Activated naive CD4-positive, alpha-beta T cell treated with anti-CD3 and anti-CD28 coated beads for 36 hours (primary cell): ENCODE results near the gene PRUNE2. TPM values are rescaled to one million over a fixed set of nuclear protein-coding genes. Genes with fewer than 3 reads are reported as not detected.

Source experiments
- CTCF ChIA-PET: fragments of 350-600 bp; sonication (Branson Sonifier 250); formaldehyde crosslinking; loops from one replicate; lab custom pipeline; 2021; ENCODE audit warnings: antibody characterized with exemption; lab: Charles Lee
- DNase-seq: peaks from one replicate; pipeline ENCODE4 v3.0.0-alpha.2; 2020
- H3K27ac Mint-ChIP-seq: one replicate; pipeline ENCODE4 v1.8.0; 2021; ENCODE audit warnings: mild to moderate bottlenecking, mixed read lengths
- H3K27me3 Mint-ChIP-seq: one replicate; pipeline ENCODE4 v1.8.0; 2021; ENCODE audit warnings: low read depth, mixed read lengths
- H3K36me3 Mint-ChIP-seq: one replicate; pipeline ENCODE4 v1.8.0; 2021; ENCODE audit warnings: low read depth, mixed read lengths
- H3K4me1 Mint-ChIP-seq: one replicate; pipeline ENCODE4 v1.8.0; 2021; ENCODE audit warnings: low read depth, mixed read lengths
- H3K4me3 Mint-ChIP-seq: one replicate; pipeline ENCODE4 v1.8.0; 2021; ENCODE audit warnings: mild to moderate bottlenecking, moderate library complexity, mixed read lengths
- H3K9me3 Mint-ChIP-seq: one replicate; pipeline ENCODE4 v1.8.0; 2021; ENCODE audit warnings: mixed read lengths
- intact Hi-C: fragments of 100-400 bp; cut with micrococcal nuclease; formaldehyde crosslinking; loops from one replicate; pipeline ENCODE4 v1.15.1; 2023
- total RNA-seq, 2 experiments: library from RNA; stranded (reverse); gene quantifications; one replicate each; pipeline ENCODE4 v1.2.3, GENCODE V29; 2021

The PRUNE2 gene
- total RNA-seq, 2 experiments from 2014 or later = 0.38 TPM; not detected in 1

DNA sequence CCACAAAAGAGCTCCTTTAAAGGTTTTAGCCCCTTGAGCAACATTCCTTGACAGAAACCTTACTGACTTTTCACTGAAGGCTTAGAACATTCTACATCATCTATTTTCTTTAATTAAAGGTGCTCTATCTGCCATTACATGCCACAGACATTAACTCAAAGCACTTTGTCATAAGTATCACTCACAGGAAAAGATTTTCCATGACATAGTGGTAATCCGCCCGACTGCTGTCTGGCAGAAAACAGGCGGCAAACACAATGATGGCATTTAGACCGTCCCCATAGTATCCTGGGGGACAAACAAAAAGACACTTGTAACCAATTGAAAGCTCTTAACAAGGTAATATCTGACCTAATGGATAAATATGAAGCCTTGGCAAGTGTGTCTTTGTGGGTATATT, 267.9 kb downstream of the PRUNE2 start:
- Mint-ChIP-seq H3K27ac (no peak overlapping the region), H3K4me1 (peaks cover 11% of the 10 kb centered on the region), H3K36me3 (no peaks in the 10 kb centered on the region)

DNA sequence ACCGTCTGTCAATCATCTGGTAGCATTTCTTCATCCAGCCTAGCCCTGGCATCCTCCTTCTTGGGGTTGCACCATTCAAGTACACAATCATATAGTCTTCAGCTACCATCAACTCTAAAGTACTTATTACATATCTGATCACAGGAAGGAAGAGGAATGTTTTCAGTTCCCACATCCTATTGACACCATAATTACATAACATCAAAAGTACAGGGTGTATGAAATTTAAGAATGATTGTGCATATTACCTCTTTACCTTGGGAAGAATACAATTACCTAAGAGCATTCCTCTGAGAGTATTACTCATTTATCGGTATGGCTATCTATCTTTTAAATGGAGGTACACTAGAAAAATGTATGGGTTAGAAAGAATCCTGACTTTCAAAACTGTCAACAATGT, 268.5 kb downstream of the PRUNE2 start:
- Mint-ChIP-seq H3K27me3 (no peaks in the 10 kb centered on the region), H3K36me3 (no peaks in the 10 kb centered on the region), H3K27ac (no peak overlapping the region), H3K9me3 (no peaks in the 10 kb centered on the region), H3K4me1 (peaks cover 11% of the 10 kb centered on the region), H3K4me3 (no peak overlapping the region)
- intact Hi-C loops = no loop called here
- DNase-seq = no peak
- CTCF ChIA-PET = no interaction called here

More for the DNA sequence above, 267.9 kb downstream of the PRUNE2 start:
- no peaks in the 10 kb centered on the region for H3K27me3 Mint-ChIP-seq
- intact Hi-C loops = no loop called here
- CTCF ChIA-PET = no interaction called here
- H3K4me3 Mint-ChIP-seq = no peak overlapping the region
- DNase-seq = no peak
- no peaks in the 10 kb centered on the region for H3K9me3 Mint-ChIP-seq

DNA sequence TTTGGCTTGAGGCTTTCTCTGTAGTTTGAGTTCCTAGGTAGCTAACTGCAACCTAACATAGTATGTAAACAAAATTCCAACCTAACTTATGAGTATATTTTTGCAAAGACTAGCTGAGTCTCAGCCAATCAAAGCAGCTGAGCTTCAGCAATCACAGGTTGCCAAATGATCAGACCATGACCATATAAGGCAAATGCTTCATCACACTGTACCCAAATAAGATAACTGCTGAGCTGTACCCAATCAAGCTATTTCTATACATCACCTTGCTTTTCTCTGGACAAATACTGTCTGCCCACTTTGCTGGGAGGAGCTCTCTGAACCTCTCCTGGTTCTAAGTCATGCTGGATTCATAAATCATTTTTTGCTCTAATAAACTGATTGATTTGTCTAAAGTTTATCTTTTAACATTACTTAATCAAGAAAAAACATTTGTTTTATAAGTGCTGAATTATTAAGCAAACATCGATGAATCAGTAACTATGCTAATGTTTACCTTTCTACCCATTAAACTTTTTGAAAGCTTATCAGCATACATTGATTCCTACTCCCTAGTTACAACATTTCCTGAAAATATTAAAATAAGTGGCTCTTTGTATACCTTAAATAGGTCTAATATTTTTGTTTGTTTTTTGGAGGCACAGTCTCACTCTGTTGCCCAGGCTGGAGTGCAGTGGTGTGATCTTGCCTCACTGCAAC, 271.4 kb downstream of the PRUNE2 start:
- Mint-ChIP-seq H3K9me3 (no peaks in the 10 kb centered on the region), H3K27me3 (no peaks in the 10 kb centered on the region), H3K27ac (no peak overlapping the region), H3K36me3 (no peaks in the 10 kb centered on the region), H3K4me1 (peaks cover 11% of the 10 kb centered on the region), H3K4me3 (no peak overlapping the region)
- intact Hi-C loops = no loop called here
- CTCF ChIA-PET = interaction anchor here (1.2 kb wide), 1 partner anchor 32 kb away, joined by 3 read pairs; no protein-coding TSS in a partner anchor
- DNase-seq = no peak

DNA sequence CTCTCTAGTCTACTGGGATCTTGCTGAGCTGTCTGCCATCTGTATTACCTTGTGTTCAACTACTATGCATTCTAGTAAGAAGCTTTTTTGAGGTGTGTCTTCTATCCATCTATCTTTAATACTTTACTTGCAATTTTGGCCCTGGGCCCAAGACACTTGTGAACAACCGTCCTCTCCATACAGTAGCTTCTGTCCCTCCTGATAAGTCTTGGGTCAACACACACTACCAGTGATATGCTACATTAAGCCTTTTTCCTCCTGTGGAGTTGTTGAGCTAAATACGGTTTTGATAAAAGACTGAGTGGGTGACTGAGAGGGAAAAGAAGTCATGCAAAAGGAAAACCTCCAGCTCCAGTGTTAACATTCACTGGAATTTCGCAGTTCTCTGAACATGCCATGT, 275.0 kb downstream of the PRUNE2 start:
- no peak for DNase-seq
- no peaks in the 10 kb centered on the region for H3K4me1 Mint-ChIP-seq
- intact Hi-C loops = no loop called here
- peaks cover 4% of the 10 kb centered on the region for H3K27me3 Mint-ChIP-seq
- CTCF ChIA-PET = interaction anchor here (1.2 kb wide), 1 partner anchor 184 kb away, joined by 3 read pairs; no protein-coding TSS in a partner anchor
- no peaks in the 10 kb centered on the region for H3K9me3 Mint-ChIP-seq
- H3K4me3 Mint-ChIP-seq = no peak overlapping the region
- no peaks in the 10 kb centered on the region for H3K36me3 Mint-ChIP-seq
- no peak overlapping the region for H3K27ac Mint-ChIP-seq

DNA sequence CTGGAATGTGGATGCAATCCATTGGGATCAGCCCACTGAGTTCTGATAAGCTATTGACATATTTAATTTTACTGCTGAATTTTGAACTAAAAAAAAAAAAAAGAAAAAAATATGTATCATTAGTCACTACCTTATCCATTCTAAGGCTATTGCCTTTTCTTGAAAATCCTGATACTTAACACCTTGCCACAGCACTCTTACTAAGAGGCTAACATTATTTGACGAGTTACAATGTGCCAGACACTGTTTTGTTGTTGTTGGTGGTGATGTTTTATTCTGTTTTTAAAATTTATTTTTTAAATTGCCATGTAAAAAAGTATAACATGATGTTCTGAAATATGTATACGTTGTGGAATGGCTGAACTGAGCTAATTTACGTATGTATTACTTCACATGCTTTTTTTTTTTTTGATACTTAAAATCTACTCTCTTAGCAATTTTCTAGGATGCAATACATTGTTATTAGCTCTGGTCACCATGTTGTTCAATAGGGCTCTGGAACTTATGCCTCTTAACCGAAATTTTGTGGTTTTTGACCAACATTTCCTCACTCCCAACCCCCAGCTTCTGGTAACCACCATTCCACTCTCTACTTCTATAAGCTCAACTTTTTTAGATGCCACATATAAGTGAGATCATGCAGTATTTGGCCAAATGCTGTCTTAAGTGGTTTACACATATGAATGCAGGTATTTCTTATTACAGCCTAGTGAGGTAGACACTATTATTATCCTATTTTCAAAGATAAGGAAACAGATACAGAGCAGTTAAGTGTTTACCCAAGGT, 276.5 kb downstream of the PRUNE2 start:
- no peak overlapping the region for H3K4me3 Mint-ChIP-seq
- no peak for DNase-seq
- intact Hi-C loops = no loop called here
- CTCF ChIA-PET = interaction anchor here (0.6 kb wide), 2 partner anchors 20 to 31 kb away, joined by 3 to 4 read pairs; no protein-coding TSS in a partner anchor
- no peak overlapping the region for H3K27ac Mint-ChIP-seq
- no peaks in the 10 kb centered on the region for H3K9me3 Mint-ChIP-seq
- no peaks in the 10 kb centered on the region for H3K4me1 Mint-ChIP-seq
- peaks cover 4% of the 10 kb centered on the region for H3K27me3 Mint-ChIP-seq
- H3K36me3 Mint-ChIP-seq = no peaks in the 10 kb centered on the region

DNA sequence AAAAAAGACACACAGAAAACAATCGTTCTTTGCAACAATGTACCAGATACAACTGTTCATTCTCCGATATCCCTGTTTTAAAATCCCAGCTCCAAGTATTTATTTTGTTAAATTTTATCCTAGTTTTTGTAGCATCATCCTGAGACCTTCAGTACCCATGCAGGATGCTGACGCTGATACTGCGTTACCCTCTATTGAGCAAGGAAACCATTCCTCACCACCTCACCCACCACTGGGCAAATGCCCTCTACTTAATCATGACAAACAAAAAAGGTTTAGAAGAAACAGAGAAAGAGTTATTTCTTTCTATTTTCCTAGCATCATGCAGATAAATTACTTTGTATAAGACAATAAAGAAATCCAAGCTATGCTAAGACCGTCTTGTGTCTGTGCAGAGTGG, 277.8 kb downstream of the PRUNE2 start:
- DNase-seq = no peak

DNA sequence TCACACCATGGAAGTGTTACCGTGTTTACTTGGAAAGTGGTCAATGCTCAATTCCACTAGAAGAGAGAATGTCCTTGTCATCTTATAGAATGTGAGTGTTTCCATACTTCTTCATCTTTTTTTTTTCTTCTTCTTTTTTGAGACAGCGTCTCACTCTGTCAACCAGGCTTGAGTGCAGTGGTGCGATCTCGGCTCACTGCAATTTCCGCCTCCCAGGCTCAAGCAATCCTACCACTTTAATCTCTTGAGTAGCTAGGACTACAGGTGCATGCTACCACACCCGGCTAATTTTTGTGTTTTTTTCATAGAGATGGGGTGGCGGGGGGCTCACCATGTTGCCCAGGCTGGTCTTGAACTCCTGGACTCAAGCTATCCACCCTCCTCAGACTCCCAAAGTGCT, 278.9 kb downstream of the PRUNE2 start:
- no peaks in the 10 kb centered on the region for H3K9me3 Mint-ChIP-seq
- H3K27ac Mint-ChIP-seq = no peak overlapping the region
- CTCF ChIA-PET = no interaction called here
- H3K27me3 Mint-ChIP-seq = peaks cover 6% of the 10 kb centered on the region
- DNase-seq = no peak
- no peaks in the 10 kb centered on the region for H3K36me3 Mint-ChIP-seq
- no peak overlapping the region for H3K4me3 Mint-ChIP-seq
- H3K4me1 Mint-ChIP-seq = no peaks in the 10 kb centered on the region
- intact Hi-C loops = no loop called here

More for the DNA sequence above, 277.8 kb downstream of the PRUNE2 start:
- H3K27me3 Mint-ChIP-seq = peaks cover 4% of the 10 kb centered on the region
- no peaks in the 10 kb centered on the region for H3K36me3 Mint-ChIP-seq
- no peaks in the 10 kb centered on the region for H3K9me3 Mint-ChIP-seq
- intact Hi-C loops = no loop called here
- CTCF ChIA-PET = interaction anchor here (0.6 to 1.1 kb wide), 4 partner anchors 10 to 567 kb away, joined by 3 to 4 read pairs (median 4); no protein-coding TSS in a partner anchor
- H3K4me1 Mint-ChIP-seq = no peaks in the 10 kb centered on the region
- no peak overlapping the region for H3K4me3 Mint-ChIP-seq
- no peak overlapping the region for H3K27ac Mint-ChIP-seq

DNA sequence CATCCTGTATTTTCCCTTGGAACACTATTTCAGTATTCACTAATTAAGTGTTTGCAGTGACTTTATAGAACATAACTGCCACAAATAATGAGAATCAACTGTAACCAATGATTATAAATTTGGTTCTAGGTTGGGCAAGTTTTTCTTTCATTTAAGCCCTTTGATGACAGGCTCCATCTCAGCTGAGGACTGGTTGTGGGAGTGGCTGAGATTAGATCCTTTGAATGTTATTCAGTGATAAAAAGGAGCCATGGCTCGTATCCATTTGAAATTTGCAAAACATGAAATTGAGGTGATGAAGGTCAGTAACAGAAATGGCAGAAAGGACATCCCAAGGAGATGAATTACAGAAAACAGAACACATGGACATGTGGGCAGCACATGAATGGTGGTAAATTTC, 279.8 kb downstream of the PRUNE2 start:
- H3K27ac Mint-ChIP-seq = no peak overlapping the region
- no peaks in the 10 kb centered on the region for H3K4me1 Mint-ChIP-seq
- CTCF ChIA-PET = no interaction called here
- no peak for DNase-seq
- peaks cover 6% of the 10 kb centered on the region for H3K27me3 Mint-ChIP-seq
- no peaks in the 10 kb centered on the region for H3K36me3 Mint-ChIP-seq
- H3K9me3 Mint-ChIP-seq = no peaks in the 10 kb centered on the region
- intact Hi-C loops = no loop called here
- H3K4me3 Mint-ChIP-seq = no peak overlapping the region

DNA sequence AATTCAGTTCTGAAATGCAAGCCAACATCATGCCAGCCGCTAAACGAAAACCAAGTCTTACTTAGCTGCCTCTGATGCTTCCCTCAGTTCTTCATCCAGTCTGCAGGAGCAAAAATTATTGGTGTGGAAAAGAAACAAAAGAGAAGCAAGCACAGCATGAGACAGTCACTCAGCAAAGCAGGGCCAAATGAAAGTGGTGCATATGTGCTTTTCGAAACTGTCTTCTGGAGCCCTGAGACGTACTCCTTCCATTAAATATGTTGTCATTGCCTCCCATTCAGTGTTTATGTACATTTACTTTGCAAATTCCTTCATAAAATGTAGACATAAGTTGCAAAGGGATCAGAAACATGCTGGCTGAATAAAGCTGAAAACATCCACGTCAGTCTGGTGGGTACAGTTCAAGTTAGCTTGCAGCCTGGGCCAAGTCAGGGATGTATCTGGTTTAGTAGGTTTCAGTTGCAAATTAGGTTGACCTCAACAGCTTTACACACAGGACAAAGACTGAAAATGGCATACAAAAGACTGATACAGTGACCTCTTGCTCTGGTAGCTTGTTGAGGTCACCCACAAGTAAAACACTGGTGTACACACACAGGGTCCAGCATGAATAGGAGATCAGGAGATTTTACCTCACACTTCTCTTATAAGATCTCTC, 281.4 kb downstream of the PRUNE2 start:
- no peak overlapping the region for H3K27ac Mint-ChIP-seq
- H3K4me3 Mint-ChIP-seq = no peak overlapping the region
- H3K36me3 Mint-ChIP-seq = no peaks in the 10 kb centered on the region
- no peaks in the 10 kb centered on the region for H3K9me3 Mint-ChIP-seq
- H3K4me1 Mint-ChIP-seq = no peaks in the 10 kb centered on the region
- CTCF ChIA-PET = no interaction called here
- intact Hi-C loops = no loop called here
- DNase-seq = no peak
- H3K27me3 Mint-ChIP-seq = peaks cover 9% of the 10 kb centered on the region

DNA sequence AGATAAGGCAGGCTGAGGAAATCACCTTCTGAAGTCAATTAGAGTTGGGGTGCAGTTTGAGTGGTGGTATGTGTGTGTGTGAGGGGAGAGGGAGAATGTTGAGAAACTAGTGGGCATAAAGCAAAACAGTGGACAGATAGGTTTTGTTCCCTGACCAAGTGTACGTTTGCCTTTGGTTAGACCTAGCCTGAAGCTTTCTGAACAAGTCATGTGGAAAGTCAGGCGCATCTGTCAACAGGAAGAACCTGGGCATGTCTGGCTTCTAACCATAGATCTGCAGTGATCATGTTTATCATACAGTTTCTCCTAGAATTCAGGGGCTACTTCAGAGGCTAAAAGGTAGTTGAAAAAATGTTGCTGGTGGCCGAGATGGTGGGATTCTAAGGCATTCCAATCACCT, 284.9 kb downstream of the PRUNE2 start:
- no peak overlapping the region for H3K27ac Mint-ChIP-seq
- no peaks in the 10 kb centered on the region for H3K9me3 Mint-ChIP-seq
- no peaks in the 10 kb centered on the region for H3K36me3 Mint-ChIP-seq
- DNase-seq = no peak
- peaks cover 8% of the 10 kb centered on the region for H3K27me3 Mint-ChIP-seq
- CTCF ChIA-PET = no interaction called here
- intact Hi-C loops = no loop called here
- no peaks in the 10 kb centered on the region for H3K4me1 Mint-ChIP-seq
- no peak overlapping the region for H3K4me3 Mint-ChIP-seq

DNA sequence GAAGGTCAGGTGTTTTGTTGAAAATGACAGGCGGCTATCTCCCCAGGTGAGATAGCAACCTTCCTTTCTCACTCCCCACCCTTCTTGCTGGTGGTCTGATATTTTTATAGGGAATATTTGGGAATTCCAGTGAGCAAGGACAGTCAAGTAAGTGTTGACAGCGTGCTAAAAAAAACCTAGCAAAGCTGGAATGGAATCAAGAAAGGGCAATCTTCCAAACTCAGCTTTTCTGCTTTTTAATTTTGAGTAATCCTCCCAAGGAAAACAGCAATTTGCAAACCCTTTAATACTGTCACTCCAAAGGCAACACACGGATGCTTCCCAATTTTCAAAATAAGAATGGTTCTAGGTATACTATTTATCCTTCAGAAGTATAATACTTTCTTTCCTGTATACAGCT, 285.3 kb downstream of the PRUNE2 start:
- Mint-ChIP-seq H3K9me3 (no peaks in the 10 kb centered on the region), H3K36me3 (no peaks in the 10 kb centered on the region), H3K27me3 (peaks cover 8% of the 10 kb centered on the region), H3K4me3 (no peak overlapping the region), H3K27ac (no peak overlapping the region), H3K4me1 (no peaks in the 10 kb centered on the region)
- no peak for DNase-seq
- CTCF ChIA-PET = interaction anchor here (0.6 kb wide), 1 partner anchor 29 kb away, joined by 3 read pairs; no protein-coding TSS in a partner anchor
- intact Hi-C loops = no loop called here

DNA sequence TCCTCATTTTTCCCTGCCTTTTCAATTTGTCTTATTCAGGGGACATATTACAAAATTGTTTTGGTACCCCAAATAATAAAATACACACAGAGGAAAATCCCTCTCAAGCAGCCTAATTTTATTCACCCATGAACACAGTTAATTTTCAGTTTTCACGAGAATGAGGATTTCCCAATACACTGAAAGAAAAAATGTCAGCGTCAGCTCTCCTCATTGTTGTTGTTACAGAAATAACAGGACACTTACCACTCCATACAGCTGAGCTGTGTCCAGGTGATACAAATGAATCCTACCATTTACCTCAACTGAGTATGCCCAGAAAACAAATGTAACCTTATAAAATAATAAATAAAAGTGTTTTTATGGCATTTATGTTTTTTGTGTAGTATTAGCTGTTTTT, 286.3 kb downstream of the PRUNE2 start:
- DNase-seq = no peak
- CTCF ChIA-PET = interaction anchor here (0.7 kb wide), 1 partner anchor 28 kb away, joined by 4 read pairs; no protein-coding TSS in a partner anchor
- Mint-ChIP-seq H3K36me3 (no peaks in the 10 kb centered on the region), H3K27me3 (peaks cover 14% of the 10 kb centered on the region), H3K4me1 (peaks cover 4% of the 10 kb centered on the region), H3K27ac (no peak overlapping the region), H3K4me3 (no peak overlapping the region), H3K9me3 (no peaks in the 10 kb centered on the region)
- intact Hi-C loops = no loop called here
